Stimulated activated CD8-positive, alpha-beta memory T cell treated with anti-CD3 and anti-CD28 coated beads, Interleukin-2, amount 100 ng/mL, for 1 hour (primary cell): ENCODE data around the gene ZSCAN16.
"Not testable (repeated sequence)": the region's sequence is repeated elsewhere in the genome, so short reads cannot be mapped to it uniquely, and the experiment has no call there.

Experiments
- DNase-seq, 2 donors: peaks; one replicate each; pipeline ENCODE4 v3.0.0-alpha.2; 2020; ENCODE audit warnings: low read depth in 2 of 2

ZSCAN16 gene

GRCh38 chr6:28124350-28124970, at the start of gene ZSCAN16:
TSS of gene ZSCAN16 (plus strand) at chr6:28124609. CDS start at chr6:28125444, 835 bp downstream.
- peak; percentile 48 to 54 for DNase-seq

GRCh38 chr6:28078050-28078449, 46.4 kb upstream of the ZSCAN16 start:
- no peak for DNase-seq

DNA sequence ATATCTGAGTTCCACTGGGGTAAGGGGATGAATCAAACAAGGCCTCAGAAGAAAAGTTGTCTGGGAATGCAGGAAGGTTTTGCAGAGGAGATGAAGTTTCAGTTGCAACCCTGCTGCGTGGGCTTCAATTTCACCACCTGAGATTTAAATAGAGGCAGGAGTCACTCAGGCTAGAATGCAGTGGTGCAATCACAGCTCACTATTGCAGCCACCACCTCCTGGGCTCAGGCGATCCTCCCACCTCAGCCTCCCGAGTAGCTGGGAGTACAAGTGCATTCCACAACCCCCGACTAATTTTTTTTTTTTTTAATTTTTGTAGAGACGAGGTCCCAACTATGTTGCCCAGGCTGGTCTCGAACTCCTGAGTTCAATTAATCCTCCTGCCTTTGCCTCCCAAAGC, 45.6 kb upstream of the ZSCAN16 start:
- DNase-seq, result no peak

GRCh38 chr6:28080381-28080630, 44.1 kb upstream of the ZSCAN16 start, which contains the start of gene ZNF165:
TSS of gene ZNF165 (plus strand) at chr6:28080568. CDS start at chr6:28085481, 4,913 bp downstream.
- not testable (repeated sequence) for DNase-seq

GRCh38 chr6:28080631-28081485, 43.6 kb upstream of the ZSCAN16 start:
- peak; percentile 81 to 85 for DNase-seq

DNA sequence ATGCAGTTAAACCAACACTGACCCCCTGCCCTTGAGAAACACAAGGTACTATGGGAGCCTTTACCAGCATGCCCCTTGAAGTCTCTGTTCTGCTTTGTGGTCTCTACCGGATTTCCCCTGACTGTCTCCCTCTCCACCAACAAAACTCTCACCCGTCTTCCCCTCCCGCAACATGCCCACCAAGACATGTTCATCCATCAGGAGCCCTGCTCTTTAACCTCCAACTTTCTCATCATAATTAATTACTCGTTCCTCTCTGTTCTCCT, 43.0 kb upstream of the ZSCAN16 start:
- no peak for DNase-seq

DNA sequence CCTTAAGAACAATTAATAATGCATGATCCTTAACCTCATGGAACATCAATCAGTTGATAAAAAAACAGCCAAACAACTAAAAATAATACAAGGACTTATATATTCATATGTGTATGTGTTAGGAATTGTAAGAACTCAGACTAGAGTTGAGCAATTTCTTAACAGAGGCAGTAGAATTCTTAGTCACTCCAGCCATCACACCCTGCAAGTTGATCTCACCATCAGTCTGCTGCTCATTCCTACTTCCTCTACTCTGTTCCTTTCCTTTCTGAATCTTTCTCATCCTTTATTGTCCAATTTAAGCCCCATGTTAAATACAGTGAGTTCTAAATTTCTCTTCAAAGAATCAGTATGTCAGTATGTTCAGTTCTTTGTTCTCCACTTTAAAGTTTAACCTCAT, 41.5 kb upstream of the ZSCAN16 start:
- DNase-seq, result no peak

GRCh38 chr6:28089054-28089453, 35.4 kb upstream of the ZSCAN16 start:
- no peak for DNase-seq

GRCh38 chr6:28090917-28091586, 33.4 kb upstream of the ZSCAN16 start:
- DNase-seq, result no peak

DNA sequence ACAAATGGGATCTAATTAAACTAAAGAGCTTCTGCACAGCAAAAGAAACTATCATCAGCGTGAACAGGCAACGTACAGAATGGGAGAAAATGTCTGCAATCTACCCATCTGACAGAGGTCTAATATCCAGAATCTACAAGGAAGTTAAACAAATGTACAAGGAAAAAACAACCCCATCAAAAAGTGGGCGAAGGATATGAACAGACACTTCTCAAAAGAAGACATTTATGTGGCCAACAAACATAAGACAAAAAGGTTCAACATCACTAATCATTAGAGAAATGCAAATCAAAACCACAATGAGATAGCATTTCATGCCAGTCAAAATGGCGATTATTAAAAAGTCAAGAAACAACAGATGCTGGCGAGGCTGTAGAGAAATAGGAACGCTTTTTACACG, 22.2 kb upstream of the ZSCAN16 start:
- DNase-seq, result not testable (repeated sequence)

DNA sequence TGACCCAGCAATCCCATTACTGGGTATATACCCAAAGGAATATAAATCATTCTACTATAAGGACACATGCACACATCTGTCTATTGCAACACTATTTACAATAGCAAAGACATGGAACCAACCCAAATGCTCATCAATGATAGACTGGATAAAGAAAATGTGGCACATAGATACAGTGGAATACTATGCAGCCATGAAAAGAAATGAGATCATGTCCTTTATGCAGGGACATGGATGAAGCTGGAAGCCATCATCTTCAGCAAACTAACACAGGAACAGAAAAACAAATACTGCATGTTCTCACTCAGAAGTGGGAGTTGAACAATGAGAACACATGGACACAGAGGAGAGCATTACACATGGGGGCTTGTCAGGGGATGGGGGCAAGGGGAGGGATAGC, 21.7 kb upstream of the ZSCAN16 start:
- DNase-seq, result not testable (repeated sequence)

- peak; percentile 70 to 75 for DNase-seq
Measured at GRCh38 chr6:28104392-28105244, 19.8 kb upstream of the ZSCAN16 start.

DNA sequence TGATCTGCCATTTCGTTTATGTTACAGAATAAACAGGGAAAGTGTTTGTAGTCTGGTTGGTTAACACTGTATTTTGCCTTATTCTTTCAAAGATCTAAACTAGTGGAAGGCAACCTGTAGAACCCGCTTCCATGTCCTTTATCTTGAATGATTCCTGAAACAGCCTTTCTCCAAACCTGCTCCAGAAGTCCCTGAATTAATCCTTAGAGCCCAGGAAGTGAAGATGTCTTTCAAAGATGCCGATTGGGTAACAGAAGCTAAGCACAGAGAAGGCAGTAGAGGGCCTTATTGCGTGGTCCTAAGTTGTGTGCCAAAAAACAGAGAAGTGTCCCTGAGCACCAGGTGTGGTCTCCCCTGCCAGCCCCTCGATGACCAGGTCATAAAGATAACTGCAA, 19.2 kb upstream of the ZSCAN16 start:
- DNase-seq, result no peak

DNA sequence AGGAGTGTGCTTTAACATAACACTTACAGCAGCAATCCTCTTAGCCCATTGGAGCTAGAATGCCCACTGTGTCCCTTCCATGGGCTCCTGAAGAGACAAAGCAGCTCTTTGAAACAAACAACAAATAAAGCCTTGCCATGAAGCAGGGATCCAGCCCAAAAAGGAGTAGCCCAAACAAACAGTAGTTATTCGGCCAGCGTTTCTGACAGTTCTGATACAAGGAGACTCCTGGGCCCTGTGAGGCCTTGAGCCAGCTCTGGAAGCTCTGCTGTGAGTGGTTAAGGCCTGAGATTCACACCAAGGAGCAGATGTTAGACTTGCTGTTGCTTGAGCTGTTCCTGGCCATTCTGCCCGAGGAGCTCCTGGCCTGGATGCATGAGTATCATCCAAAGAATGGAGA, 16.9 kb upstream of the ZSCAN16 start:
- DNase-seq, result no peak

- no peak for DNase-seq
Measured at GRCh38 chr6:28111964-28112363, 12.4 kb upstream of the ZSCAN16 start.

DNA sequence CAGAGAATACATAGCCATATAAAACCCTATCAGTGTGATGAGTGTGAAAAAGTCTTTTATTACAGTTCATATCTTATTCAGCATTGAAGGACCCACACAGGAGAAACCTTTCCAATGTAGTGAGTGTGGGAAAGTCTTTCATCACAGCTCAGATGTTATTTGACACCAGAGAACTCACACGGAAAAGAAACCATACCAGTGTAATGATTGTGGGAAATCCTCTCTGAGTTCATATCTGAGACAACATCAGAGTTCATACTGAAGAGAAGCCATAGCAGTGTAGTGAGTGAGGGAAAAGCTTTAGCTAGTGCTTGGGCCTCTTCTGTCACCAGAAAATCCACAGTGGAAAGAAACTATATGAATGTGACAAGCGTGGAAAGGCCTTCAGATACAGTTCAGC, 8.6 kb upstream of the ZSCAN16 start:
- no peak for DNase-seq

GRCh38 chr6:28117386-28118050, 6.9 kb upstream of the ZSCAN16 start:
- no peak for DNase-seq

GRCh38 chr6:28118217-28118616, 6.2 kb upstream of the ZSCAN16 start:
- no peak for DNase-seq

DNA sequence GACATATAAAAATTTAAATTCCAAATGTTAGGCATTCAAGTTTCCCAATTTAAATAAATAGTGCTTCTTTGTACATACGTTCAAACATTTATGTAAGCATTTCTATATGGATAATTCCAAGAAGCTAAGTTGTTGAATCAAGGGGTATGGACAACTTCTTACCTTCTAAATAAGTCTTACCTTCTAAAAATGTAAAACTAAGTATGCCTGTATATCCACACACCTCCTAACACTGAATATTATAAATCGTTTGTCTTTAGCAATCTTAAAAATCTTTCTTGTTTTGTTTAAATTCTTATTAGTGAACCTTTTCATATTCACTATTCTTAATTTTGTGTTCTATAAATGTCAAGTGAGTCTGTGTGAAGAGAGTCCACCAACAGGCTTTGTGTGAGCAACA, 2.5 kb upstream of the ZSCAN16 start:
- no peak for DNase-seq

GRCh38 chr6:28122283-28122682, 2.1 kb upstream of the ZSCAN16 start:
- not testable (repeated sequence) for DNase-seq

DNA sequence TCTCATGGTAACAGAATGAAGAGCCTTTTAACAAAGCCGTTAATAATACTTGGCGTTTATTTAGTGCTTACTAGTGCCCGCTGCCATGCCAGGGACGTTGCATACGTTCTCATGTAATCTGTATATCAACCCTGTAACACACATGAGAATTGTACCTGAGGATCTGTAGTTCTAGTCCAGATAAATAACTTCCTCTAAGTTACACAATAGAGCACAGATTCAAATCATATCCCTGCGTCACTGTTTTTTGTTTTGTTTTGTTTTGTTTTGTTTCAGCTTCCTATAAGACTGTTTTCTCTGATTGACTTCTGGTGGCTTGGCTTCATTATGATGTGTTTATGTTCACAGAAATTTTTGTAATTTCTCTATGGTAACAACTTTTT, 553 bp downstream of the ZSCAN16 start:
- no peak for DNase-seq

- DNase-seq, result no peak
Measured at GRCh38 chr6:28125401-28125800, 992 bp downstream of the ZSCAN16 start.
